OCI-M2 (cell line): ENCODE results near the gene PLEKHN1.

Source experiments
- DNase-seq: peaks from one replicate; lab custom pipeline; 2025; ENCODE audit not compliant: unreplicated experiment; lab: John Stamatoyannopoulos, UW

The PLEKHN1 gene

GRCh38 chr1:960363-961131, 5.7 kb upstream of the PLEKHN1 start, which contains the start of gene KLHL17:
KLHL17 (plus strand) TSS chr1:960584; CDS start chr1:960694, 110 bp downstream.
- no peak for DNase-seq

GRCh38 chr1:961132-961669, 5.1 kb upstream of the PLEKHN1 start:
- DNase-seq, result no peak

GRCh38 chr1:962381-963300, 3.6 kb upstream of the PLEKHN1 start:
- no peak for DNase-seq

- no peak for DNase-seq
Observed at GRCh38 chr1:963301-963651, 3.0 kb upstream of the PLEKHN1 start.

GRCh38 chr1:963746-964525, 2.3 kb upstream of the PLEKHN1 start:
- no peak for DNase-seq

- no peak for DNase-seq
Observed at GRCh38 chr1:964691-965525, 1.4 kb upstream of the PLEKHN1 start.

GRCh38 chr1:965526-966134, 652 bp upstream of the PLEKHN1 start:
- no peak for DNase-seq

- no peak for DNase-seq
Observed at GRCh38 chr1:966704-967300, 520 bp downstream of the PLEKHN1 start.

- no peak for DNase-seq
Observed at GRCh38 chr1:967466-968343, 1.4 kb downstream of the PLEKHN1 start.

- DNase-seq, result no peak
Observed at GRCh38 chr1:969260-969855, 3.1 kb downstream of the PLEKHN1 start.

GRCh38 chr1:970242-970972, 4.1 kb downstream of the PLEKHN1 start:
- DNase-seq, result no peak

- DNase-seq, result no peak
Observed at GRCh38 chr1:970973-971730, 4.9 kb downstream of the PLEKHN1 start.

GRCh38 chr1:971751-972506, 5.6 kb downstream of the PLEKHN1 start:
- no peak for DNase-seq

- no peak for DNase-seq
Observed at GRCh38 chr1:972726-973458, 6.6 kb downstream of the PLEKHN1 start.
